ENCODE results near the gene TWIST2. TPM values are rescaled to one million over a fixed set of nuclear protein-coding genes. Genes with fewer than 3 reads are reported as not detected.

The TWIST2 gene
- total RNA-seq, 1 experiment from 2014 or later, result 0.22 TPM

DNA sequence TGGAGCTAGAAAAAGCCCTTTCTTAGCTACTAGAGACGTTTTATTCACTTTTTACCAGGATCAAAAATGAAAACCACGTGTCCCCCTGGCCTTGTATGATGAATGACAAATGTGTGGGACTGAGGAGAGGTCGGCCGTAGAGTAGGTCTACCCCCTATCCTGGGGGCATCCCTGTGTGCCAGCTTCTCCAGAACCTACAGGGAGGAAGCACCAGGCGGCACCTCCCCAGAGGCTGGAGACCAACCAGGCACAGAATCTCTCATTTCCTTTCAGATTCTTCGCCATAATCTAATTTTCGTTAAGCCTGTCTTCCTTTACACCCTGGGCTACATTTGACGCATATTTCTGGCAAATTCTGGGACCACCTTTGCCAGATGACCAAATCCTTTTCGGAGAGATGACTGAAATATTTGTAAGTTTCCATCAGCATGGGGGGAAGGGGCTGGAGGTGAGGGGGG is 15.9 kb downstream of the TWIST2 start:
- no peak overlapping the region for H3K14ac ChIP-seq (ENCODE audit: insufficient read depth, low read length)
- H4K5ac ChIP-seq (ENCODE audit: insufficient read length, low read depth, low read length), result no peak overlapping the region
- H2BK120ac ChIP-seq (ENCODE audit: low read depth, low read length, poor library complexity, severe bottlenecking), result no peak overlapping the region
- Mint-ChIP-seq H3K9me3 (no peaks in the 10 kb centered on the region), H3K36me3 (ENCODE audit: insufficient read depth in 1 of 3, low read depth in 3 of 3) (peaks cover 0 to 1% (median 0%) of the 10 kb centered on the region in 3 experiments; a peak in 1 of 7 replicates), H3K4me1 (peaks cover 10 to 11% of the 10 kb centered on the region in 2 experiments), H3K27me3 (ENCODE audit: low read depth) (peaks cover 38% of the 10 kb centered on the region), H3K27ac (peak overlapping the region in 2 of 3 experiments; percentile 16 to 62; a peak in 2 of 7 replicates), H3K4me3 (peak overlapping the region in 1 of 2 experiments; percentile 23; a peak in 1 of 5 replicates)
- no peak overlapping the region for H4K8ac ChIP-seq (replicated peaks; ENCODE audit: insufficient read length, low read depth, low read length)
- H3K23ac ChIP-seq (ENCODE audit: insufficient read length, low read depth, low read length), result no peak overlapping the region
- no peaks in the 10 kb centered on the region for H3K79me2 ChIP-seq (ENCODE audit: insufficient read depth, low read length)
- TF ChIP-seq, protein P1, sequence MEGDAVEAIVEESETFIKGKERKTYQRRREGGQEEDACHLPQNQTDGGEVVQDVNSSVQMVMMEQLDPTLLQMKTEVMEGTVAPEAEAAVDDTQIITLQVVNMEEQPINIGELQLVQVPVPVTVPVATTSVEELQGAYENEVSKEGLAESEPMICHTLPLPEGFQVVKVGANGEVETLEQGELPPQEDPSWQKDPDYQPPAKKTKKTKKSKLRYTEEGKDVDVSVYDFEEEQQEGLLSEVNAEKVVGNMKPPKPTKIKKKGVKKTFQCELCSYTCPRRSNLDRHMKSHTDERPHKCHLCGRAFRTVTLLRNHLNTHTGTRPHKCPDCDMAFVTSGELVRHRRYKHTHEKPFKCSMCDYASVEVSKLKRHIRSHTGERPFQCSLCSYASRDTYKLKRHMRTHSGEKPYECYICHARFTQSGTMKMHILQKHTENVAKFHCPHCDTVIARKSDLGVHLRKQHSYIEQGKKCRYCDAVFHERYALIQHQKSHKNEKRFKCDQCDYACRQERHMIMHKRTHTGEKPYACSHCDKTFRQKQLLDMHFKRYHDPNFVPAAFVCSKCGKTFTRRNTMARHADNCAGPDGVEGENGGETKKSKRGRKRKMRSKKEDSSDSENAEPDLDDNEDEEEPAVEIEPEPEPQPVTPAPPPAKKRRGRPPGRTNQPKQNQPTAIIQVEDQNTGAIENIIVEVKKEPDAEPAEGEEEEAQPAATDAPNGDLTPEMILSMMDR (conservative IDR thresholded peaks at IDR 0.05), result no peak
- H3T11ph ChIP-seq (ENCODE audit: low read length), result no peak overlapping the region
- no peak overlapping the region for H3K18ac ChIP-seq (ENCODE audit: insufficient read length, low read depth, low read length)
- H2BK15ac ChIP-seq (ENCODE audit: low read depth, low read length), result no peak overlapping the region
- no peaks in the 10 kb centered on the region for H3K79me1 ChIP-seq (ENCODE audit: insufficient read depth, low read depth, low read length, poor library complexity, severe bottlenecking)
- no peaks in the 10 kb centered on the region for H3K23me2 ChIP-seq (ENCODE audit: insufficient read length, low read depth, low read length, poor library complexity, severe bottlenecking)
- no peak overlapping the region for H2BK20ac ChIP-seq (ENCODE audit: low read depth, low read length, poor library complexity, severe bottlenecking)
- H4K20me1 ChIP-seq (ENCODE audit: control insufficient read depth, insufficient read depth, insufficient read length), result no peaks in the 10 kb centered on the region
- no peak overlapping the region for H3K4ac ChIP-seq (ENCODE audit: low read depth, low read length)
- H3K4me2 ChIP-seq (ENCODE audit: insufficient read depth, insufficient read length, low read length), result no peak overlapping the region
- no peak overlapping the region for H3K9ac ChIP-seq (ENCODE audit: extremely low read depth, insufficient read length, low read length)
- H3K27ac ChIP-seq (ENCODE audit: insufficient read length, low read depth, low read length), result no peak overlapping the region
- no peaks in the 10 kb centered on the region for H3K27me3 ChIP-seq (ENCODE audit: insufficient read depth, low read length)
- no peak overlapping the region for H3K56ac ChIP-seq (ENCODE audit: insufficient read length, low read depth, low read length)
- H3K4me1 ChIP-seq (ENCODE audit: insufficient read depth, low read length), result 0 out of 2 replicates have a peak, but pooled peaks cover 2% of the 10 kb centered on the region
- no peak overlapping the region for H2AK5ac ChIP-seq (ENCODE audit: insufficient read length, low read length)
- H2BK5ac ChIP-seq (ENCODE audit: insufficient read length, low read length), result no peak overlapping the region
- no peaks in the 10 kb centered on the region for H3K9me3 ChIP-seq (ENCODE audit: control insufficient read depth, low read depth, low read length)
- DNase-seq, result no peak
- H2BK12ac ChIP-seq (ENCODE audit: insufficient read length, low read depth, low read length), result no peak overlapping the region
- no peak overlapping the region for H2AFZ ChIP-seq (ENCODE audit: low read length)
- H4K91ac ChIP-seq (ENCODE audit: insufficient read length, low read depth, low read length), result no peak overlapping the region
- no CpG with 5 or more reads among the region's 9 CpGs for WGBS (ENCODE audit: extremely low coverage, insufficient read length, low lambda C conversion rate)

All from H9 (cell line).